HEK293T (cell line): ENCODE data around the gene ATXN7L2.
A peak's percentile ranks its signal among the peaks of the same experiment; 100 is the strongest.

Source experiments
- CTCF ChIA-PET: fragments of 350-600 bp; formaldehyde crosslinking; extraction: SDS; loops from one replicate; lab custom pipeline; 2021; ENCODE audit warnings: antibody characterized with exemption, inconsistent platforms; lab: Yijun Ruan, JAX
- POLR2A ChIA-PET: fragments of 350-600 bp; formaldehyde crosslinking; extraction: SDS; loops from one replicate; lab custom pipeline; 2020; ENCODE audit warnings: antibody characterized with exemption, inconsistent platforms; lab: Yijun Ruan, JAX
- DNase-seq: peaks from one replicate; pipeline ENCODE4 v3.0.0; 2012; ENCODE audit warnings: mixed read lengths; ENCODE audit errors: extremely low spot score
- ARNT ChIP-seq: fragments of 450-650 bp; IDR thresholded peaks from 2 replicates; pipeline ENCODE4 v1.6.1; 2017; ENCODE audit warnings: mild to moderate bottlenecking
- BHLHE40 ChIP-seq: fragments of 450-650 bp; IDR thresholded peaks from 2 replicates; pipeline ENCODE4 v1.6.1; 2016; ENCODE audit warnings: mild to moderate bottlenecking, moderate library complexity, borderline replicate concordance
- CTBP1 ChIP-seq: fragments of 450-650 bp; IDR thresholded peaks from 2 replicates; pipeline ENCODE4 v1.6.1; 2016; ENCODE audit warnings: borderline replicate concordance
- ELF4 ChIP-seq: fragments of 450-650 bp; IDR thresholded peaks from 2 replicates; pipeline ENCODE4 v1.6.1; 2017; ENCODE audit warnings: antibody characterized with exemption
- FOXA1 ChIP-seq: fragments of 450-650 bp; IDR thresholded peaks from 2 replicates; pipeline ENCODE4 v1.6.1; 2016; ENCODE audit warnings: mild to moderate bottlenecking
- FOXK2 ChIP-seq: fragments of 450-650 bp; IDR thresholded peaks from 2 replicates; pipeline ENCODE4 v1.6.1; 2016; ENCODE audit warnings: mild to moderate bottlenecking
- FOXM1 ChIP-seq: fragments of 450-650 bp; IDR thresholded peaks from 2 replicates; pipeline ENCODE4 v1.6.1; 2017; ENCODE audit warnings: mild to moderate bottlenecking, borderline replicate concordance
- HDGF ChIP-seq: fragments of 450-650 bp; IDR thresholded peaks from 2 replicates; pipeline ENCODE4 v1.6.1; 2017; ENCODE audit warnings: antibody characterized with exemption, borderline replicate concordance
- L3MBTL2 ChIP-seq: fragments of 450-650 bp; conservative IDR thresholded peaks from 2 replicates; pipeline ENCODE4 v1.6.1; 2016; ENCODE audit warnings: mild to moderate bottlenecking
- LEF1 ChIP-seq: fragments of 450-650 bp; IDR thresholded peaks from 2 replicates; pipeline ENCODE4 v1.6.1; 2017; ENCODE audit warnings: mild to moderate bottlenecking, borderline replicate concordance
- NFRKB ChIP-seq: fragments of 450-650 bp; IDR thresholded peaks from 2 replicates; pipeline ENCODE4 v1.6.1; 2016; ENCODE audit warnings: mild to moderate bottlenecking, moderate library complexity
- PKNOX1 ChIP-seq: fragments of 450-650 bp; IDR thresholded peaks from 2 replicates; pipeline ENCODE4 v1.6.1; 2016
- SP1 ChIP-seq: fragments of 450-650 bp; IDR thresholded peaks from 2 replicates; pipeline ENCODE4 v1.6.1; 2017
- SUZ12 ChIP-seq: fragments of 450-650 bp; IDR thresholded peaks from 2 replicates; pipeline ENCODE4 v1.6.1; 2016; ENCODE audit warnings: mild to moderate bottlenecking
- TARDBP ChIP-seq: fragments of 450-650 bp; IDR thresholded peaks from 2 replicates; pipeline ENCODE4 v1.6.1; 2016
- ZNF384 ChIP-seq: fragments of 450-650 bp; IDR thresholded peaks from 2 replicates; pipeline ENCODE4 v1.6.1; 2016

ATXN7L2 gene

GRCh38 chr1:109531380-109531779 lies 47.7 kb downstream of the ATXN7L2 start:
- DNase-seq: no peak
- TF ChIP-seq L3MBTL2 (no peak), FOXA1 (no peak), FOXK2 (no peak), TARDBP (no peak), SP1 (no peak), ARNT (no peak), SUZ12 (no peak), HDGF (no peak), CTBP1 (no peak), BHLHE40 (no peak), ELF4 (no peak), PKNOX1 (no peak), NFRKB (no peak), ZNF384 (no peak), FOXM1 (no peak), LEF1 (no peak)
- CTCF ChIA-PET: interaction anchor here (0.7 to 5.5 kb wide), 16 partner anchors 8 to 267 kb away, joined by 3 to 115 read pairs (median 9); partner anchors contain the start of genes AMIGO1 and CYB561D1
- POLR2A ChIA-PET: interaction anchor here (1.2 to 2.9 kb wide), 6 partner anchors 22 to 133 kb away, joined by 4 to 13 read pairs (median 8); partner anchors contain the start of genes AMIGO1, CYB561D1, PSMA5 and SORT1

GRCh38 chr1:109531826-109532364 lies 48.2 kb downstream of the ATXN7L2 start:
- POLR2A ChIA-PET: interaction anchor here (1.2 to 2.9 kb wide), 7 partner anchors 22 to 133 kb away, joined by 3 to 13 read pairs (median 7); partner anchors contain the start of genes AMIGO1, CYB561D1, PSMA5 and SORT1

GRCh38 chr1:109532365-109533136 lies 48.8 kb downstream of the ATXN7L2 start:
- POLR2A ChIA-PET: interaction anchor here (1.2 to 2.9 kb wide), 8 partner anchors 23 to 134 kb away, joined by 3 to 13 read pairs (median 7); partner anchors contain the start of genes AMIGO1, CYB561D1, PSMA5 and SORT1

More at GRCh38 chr1:109531826-109532364, 48.2 kb downstream of the ATXN7L2 start:
- no peak for DNase-seq
- CTCF ChIA-PET: interaction anchor here (0.6 to 5.5 kb wide), 32 partner anchors 9 to 528 kb away, joined by 3 to 115 read pairs (median 6); partner anchors contain the start of genes AMIGO1, CYB561D1, GNAI3 and MYBPHL
- TF ChIP-seq FOXK2 (no peak), CTBP1 (no peak), PKNOX1 (no peak), FOXA1 (no peak), SP1 (no peak), SUZ12 (no peak), NFRKB (no peak), BHLHE40 (no peak), TARDBP (no peak), ARNT (no peak), ELF4 (no peak), L3MBTL2 (no peak), LEF1 (no peak), FOXM1 (no peak), ZNF384 (no peak), HDGF (no peak)

GRCh38 chr1:109534307-109534858 lies 50.7 kb downstream of the ATXN7L2 start:
- CTCF ChIA-PET: interaction anchor here (0.6 to 1.7 kb wide), 3 partner anchors 12 to 44 kb away, joined by 3 to 10 read pairs (median 4); no protein-coding TSS in a partner anchor
- TF ChIP-seq SUZ12 (no peak), ELF4 (no peak), NFRKB (no peak), LEF1 (no peak), SP1 (no peak), FOXK2 (no peak), L3MBTL2 (no peak), ARNT (no peak), ZNF384 (no peak), FOXM1 (no peak), BHLHE40 (no peak), HDGF (no peak), PKNOX1 (no peak), CTBP1 (no peak)
- DNase-seq: no peak
- POLR2A ChIA-PET: interaction anchor here (0.7 to 1.3 kb wide), 2 partner anchors 39 to 582 kb away, joined by 3 to 4 read pairs; no protein-coding TSS in a partner anchor

More at GRCh38 chr1:109532365-109533136, 48.8 kb downstream of the ATXN7L2 start:
- TF ChIP-seq FOXM1 (no peak), FOXK2 (no peak), ELF4 (no peak), PKNOX1 (peak; percentile 59), SP1 (no peak), TARDBP (no peak), FOXA1 (no peak), NFRKB (no peak), LEF1 (no peak), L3MBTL2 (0 out of 2 replicates have a peak, but pooled peaks have one; percentile 11), ARNT (no peak), CTBP1 (no peak), BHLHE40 (no peak), SUZ12 (no peak), ZNF384 (no peak), HDGF (0 out of 2 replicates have a peak, but pooled peaks have one; percentile 47)
- CTCF ChIA-PET: interaction anchor here (0.6 to 5.5 kb wide), 43 partner anchors 9 to 528 kb away, joined by 3 to 115 read pairs (median 5); partner anchors contain the start of genes AMIGO1, CYB561D1, GNAI3 and MYBPHL
- DNase-seq: peak; percentile 95
